ENCODE measurements around the gene PPM1N.

GRCh38 chr19:45462174-45462573 is 36.1 kb upstream of the PPM1N start:
- TF ChIP-seq CTCF (IDR thresholded peaks at IDR 0.05) (no peak), POLR2A (IDR thresholded peaks at IDR 0.05) (no peak)
